HG03066 (cell line): Measurements from ENCODE around the gene NSFL1C.

Experiments used
- ATAC-seq: cut with Tn5 transposase; IDR thresholded peaks from one replicate; pipeline ENCODE4 v1.9.1; 2021; ENCODE audit warnings: low read depth; ENCODE audit not compliant: unreplicated experiment

The NSFL1C gene

DNA sequence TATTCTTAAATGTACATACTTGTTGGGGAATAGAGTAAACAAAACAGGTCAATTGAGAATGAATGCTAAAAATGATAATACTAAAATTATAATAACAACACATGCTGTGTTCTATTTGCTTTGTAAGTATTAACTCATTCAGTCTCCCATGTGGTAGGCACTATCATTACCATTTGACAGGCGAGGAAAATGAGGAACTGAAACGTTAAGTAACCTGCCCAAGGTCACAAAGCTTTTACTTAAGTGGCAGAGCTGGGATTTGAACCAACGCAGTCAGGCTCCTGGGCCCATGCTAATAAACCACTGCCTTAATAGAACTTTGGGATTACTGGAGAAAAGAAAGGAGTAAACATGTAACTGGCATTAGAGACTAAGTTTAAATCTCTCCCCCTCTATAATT, 3.8 kb downstream of the NSFL1C start:
- ATAC-seq = no peak

DNA sequence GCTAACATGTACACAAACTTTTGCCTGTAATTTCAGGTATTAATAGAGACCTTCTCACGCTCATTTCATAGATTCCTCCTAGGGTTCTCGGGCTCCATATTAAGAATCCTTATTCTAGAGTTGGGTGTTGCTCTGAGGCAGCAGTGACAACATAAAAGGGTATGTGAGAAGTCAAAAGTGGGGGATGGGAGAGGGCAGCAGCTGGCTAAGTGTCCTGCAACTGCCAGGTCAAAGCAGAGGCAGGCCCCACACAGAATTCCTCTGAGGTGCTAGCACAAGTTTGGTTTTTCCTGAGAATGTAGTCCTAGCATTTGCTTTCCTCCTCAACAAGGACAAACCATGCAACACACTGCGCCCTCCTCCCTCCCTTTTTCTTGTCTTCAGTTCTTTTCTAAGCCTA, 4.6 kb downstream of the NSFL1C start:
- ATAC-seq = no peak

DNA sequence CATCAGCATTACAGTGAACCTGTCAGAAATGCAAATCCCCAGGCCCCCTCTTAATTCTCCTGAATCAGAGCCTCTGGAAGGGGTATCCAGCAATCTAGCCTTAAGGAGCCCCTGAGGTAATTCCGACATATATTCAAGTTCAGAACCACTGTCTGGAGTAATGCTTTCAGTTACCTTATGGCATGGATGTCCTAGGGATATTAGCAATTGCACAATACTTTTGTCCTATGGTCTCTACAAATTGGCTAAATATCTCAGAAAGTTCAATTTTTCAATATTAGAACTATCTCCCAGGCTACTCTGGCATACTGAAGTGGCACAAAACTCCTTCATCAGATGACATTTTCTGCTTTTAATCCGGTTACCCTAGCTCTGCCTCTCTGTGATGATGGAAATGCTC, 6.4 kb downstream of the NSFL1C start:
- no peak for ATAC-seq

DNA sequence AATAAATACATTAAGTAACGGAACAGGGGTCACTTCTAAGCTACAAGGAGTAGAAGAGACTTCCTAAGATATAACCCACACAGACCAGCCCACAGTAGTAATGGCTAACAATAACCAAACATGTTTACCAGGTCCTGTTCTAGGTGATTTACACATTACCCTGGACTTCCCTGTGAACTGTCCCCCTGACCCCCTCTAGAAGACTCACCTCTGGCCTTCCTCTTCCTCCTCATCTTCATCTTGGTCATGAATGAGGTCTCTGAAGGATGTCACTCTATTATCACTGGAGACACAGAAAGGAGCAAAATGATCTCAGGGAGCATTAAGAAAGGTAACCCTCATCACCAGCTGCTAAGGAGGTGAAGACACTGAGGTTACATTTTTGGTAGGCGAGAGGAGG, 8.7 kb downstream of the NSFL1C start:
- ATAC-seq = no peak

DNA sequence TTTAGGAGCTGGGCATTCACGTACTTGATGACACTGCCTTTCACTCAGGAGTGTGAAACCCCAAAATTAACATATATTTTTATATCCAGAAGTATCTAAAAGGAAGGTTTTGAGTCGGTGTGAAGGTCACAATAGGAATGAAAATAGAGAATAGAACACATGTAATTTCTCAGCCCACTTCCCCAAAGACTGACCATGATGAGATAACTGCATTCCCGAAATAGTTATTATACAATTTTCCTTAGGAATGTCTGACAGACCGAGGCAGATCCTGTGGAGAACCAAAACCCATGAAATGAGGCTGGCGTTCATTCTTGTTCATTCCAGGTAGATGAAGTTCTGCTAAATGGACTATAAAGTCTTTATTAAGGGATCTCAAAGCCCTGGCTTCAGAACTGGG, 10.3 kb downstream of the NSFL1C start:
- ATAC-seq = no peak

DNA sequence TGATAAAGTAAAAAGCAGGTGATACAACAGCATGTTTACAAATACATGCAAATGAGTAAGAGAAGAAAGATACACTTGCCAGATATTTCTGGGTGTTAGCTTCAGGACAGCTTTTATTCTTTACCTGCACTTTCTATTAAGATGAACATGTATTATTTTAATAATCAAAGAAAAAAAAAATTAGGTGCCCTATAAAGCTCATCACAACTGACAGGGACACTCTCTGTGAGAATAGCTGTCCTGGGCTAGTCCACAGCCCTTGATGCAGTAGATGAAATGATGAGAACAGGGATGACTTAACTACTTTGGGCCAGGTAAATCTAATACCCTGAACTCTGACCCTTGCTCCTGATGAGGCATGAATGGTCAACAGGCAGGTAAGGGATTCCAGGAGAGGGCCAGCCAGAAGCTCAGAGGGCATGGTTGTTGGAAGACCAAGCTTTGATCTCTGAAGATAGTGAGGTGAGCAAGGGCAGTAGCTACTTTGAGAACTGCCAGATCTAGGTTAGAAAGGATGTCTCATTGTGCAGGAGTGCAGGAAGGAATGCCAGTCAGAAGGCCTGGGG, 15.6 kb downstream of the NSFL1C start:
- no peak for ATAC-seq

DNA sequence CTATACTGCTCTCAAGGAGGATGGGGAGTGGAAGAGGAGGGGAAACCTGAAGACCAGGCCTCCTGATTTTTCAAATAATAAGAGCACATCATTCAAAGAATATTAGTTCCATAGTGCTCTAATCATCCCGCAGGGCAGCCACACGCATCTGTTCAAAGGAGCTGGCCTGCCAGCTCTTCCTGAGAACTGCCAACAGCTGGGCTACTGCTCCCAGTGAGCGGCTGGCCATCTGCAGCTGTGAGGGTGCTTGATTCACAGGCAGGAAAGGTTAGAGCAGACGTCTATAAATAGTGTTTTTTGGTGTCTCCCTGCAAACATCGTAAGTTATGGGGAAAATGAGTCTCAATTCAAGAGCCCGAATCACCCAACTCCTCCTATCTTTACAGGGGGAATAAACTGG, 17.3 kb downstream of the NSFL1C start:
- no peak for ATAC-seq

DNA sequence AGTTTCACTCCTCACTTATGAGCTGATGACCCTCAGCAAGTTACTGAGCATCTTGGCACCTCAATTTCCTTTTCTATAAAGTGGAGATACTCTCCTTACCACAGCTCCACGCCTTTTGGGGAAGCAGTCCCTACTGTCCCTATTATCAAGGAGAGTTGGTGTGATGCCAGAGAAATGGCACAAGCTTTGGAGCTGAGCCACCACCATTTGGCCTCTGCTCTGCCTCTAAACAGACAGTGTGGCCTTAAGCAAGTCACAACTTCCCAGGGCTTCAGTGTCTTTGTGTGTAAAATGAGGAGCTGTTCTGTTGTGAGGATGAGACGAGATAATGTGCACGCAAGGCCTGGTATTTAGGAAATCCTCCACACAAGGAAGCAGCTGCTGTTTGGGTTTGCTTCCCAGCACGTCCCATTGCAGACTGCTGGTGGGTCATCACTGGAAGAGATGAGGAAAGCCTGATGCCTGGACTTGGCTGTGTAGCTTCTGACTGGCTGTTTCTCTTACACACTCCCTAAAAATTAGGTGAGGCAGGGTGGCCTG, 18.5 kb downstream of the NSFL1C start:
- ATAC-seq = no peak

DNA sequence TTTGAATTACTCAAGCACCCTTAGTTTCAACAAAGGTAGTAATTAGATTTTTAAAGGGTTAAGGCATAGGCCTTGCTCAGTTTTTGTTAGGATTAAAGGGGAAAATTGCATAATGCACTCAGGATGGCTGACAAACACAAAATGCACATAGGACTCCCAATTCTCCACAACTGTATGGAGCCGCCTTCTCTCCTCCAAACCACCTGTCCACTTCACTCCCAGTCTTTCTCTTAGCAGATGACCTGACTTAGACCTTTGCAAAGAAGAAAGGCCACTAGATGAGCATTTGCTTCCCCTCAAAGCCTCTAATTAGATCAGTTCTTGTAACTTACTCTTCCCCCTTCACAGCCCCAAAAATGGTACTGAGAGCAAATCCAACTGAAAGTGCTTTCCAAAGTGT, 20.1 kb downstream of the NSFL1C start:
- ATAC-seq = no peak

DNA sequence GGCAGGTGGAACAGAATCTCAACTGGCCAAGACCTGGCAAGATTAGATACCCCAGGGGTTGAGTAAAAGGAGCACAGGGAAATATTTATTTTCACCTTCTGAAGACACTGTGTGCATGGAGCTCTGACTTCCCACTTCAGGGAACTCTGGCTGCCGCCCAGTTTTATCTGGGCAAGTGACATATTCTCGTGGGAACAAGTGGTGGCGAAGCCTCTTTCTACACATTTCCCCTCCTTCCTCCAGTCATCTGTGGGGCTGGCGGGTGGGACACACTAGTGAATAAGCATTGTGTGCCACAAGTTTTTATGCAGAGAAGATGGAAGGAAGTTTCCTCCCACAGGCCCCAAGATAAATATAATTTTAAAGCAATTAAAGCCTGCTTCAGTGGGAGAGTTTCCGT, 23.6 kb downstream of the NSFL1C start:
- no peak for ATAC-seq

DNA sequence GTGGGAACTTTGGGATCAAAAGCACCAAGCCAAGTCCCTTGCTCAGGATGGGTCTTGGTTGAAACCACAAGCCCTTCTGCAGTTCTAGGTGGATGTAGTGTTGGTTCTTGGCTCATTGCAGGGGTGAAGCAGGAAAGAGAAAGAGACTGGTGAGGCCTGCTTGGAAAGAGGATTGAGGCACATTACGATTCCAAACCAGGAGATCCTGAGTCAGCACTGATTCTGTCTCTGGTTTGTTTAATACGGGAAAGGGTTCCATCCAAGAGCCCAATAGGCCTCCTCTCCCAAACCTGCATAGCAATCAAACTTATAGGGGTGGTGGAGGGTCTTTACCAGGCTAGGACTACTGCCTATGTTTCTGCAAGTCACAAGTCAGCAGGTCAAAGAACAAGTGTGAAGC, 24.3 kb downstream of the NSFL1C start:
- no peak for ATAC-seq

DNA sequence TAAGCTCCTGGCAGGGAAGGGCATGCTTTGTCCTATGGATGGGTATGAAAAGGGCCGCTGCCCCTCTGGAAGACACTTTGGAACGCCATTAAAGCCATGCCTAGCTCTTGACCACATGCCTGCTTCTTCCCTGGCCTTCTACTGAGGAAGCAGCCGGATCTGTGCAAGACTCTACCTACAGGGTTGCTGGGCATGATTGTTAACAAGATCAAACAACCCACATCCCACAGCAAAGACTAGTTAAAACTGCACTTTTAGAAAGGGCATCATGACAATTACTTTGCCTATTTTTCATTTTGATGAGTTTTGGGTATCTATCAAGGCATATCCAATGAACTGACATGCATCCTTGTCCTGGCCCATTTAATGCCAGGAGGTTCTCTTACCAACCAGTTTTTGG, 25.5 kb downstream of the NSFL1C start:
- ATAC-seq = no peak

DNA sequence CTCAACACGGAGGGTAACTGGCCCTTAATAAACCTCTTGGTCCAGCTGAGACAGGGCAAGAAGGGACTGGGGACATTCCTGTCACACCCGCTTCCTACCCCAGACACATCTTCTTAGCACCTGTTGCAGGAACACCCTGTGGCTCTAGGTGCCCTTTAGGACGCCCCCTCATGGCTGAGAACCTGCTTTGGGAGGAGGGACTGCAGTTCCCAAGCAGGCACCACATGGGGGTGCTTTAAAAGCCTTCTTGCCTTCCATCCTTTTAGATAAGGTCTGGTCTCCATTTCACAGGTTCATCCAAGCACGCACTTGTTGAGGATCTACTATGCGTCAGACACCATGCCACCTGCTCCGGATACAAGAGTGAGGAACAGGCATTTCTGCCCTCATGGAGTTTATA, 26.6 kb downstream of the NSFL1C start:
- ATAC-seq = no peak

DNA sequence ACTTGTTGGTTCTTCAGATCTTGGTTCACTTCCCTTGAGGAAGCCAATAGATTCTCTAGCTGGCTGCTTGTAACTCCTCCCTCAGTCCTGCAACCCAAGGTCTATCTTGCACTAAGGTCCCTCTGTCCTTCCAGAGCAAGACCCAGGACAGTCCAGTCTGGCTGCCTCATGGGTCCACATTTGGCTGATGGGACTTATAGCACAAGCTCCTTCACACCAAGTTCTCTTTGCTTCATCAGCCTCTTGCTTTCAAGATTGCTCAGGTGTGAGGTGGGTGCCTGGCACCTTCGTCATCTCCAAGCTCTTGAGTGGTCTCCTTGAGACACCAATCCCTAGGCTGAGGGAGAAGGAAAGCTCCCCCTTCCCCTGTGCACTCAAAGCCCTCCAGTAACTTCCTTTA, 28.3 kb downstream of the NSFL1C start:
- no peak for ATAC-seq

DNA sequence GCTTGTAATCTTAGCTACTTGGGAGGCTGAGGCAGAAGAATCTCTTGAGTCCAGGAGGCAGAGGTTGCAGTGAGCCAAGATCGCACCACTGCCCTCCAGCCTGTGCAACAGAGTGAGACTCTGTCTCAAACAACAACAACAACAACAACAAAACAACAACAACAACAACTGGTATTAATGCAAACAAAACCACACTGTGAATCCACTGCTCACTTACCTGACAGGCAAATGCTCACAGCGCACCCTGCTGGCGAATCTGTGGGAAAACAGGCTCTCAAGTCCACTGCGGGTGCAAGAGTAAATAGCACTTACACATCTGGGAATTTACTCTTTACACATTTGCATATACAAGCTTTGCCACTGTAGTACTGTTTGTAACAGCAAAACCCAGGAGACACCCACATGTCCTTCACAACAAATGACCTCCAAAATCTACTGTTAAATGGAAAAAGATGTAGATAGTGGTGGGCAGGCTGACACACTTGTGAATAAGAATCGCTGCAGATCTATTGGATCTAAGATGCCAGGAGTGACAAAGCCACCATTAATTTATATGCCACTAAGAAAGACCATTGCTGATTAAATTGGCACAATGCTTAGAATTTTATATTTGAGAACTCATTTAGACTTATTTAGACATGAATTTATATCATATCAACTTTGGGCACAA, 29.3 kb downstream of the NSFL1C start:
- ATAC-seq = no peak

DNA sequence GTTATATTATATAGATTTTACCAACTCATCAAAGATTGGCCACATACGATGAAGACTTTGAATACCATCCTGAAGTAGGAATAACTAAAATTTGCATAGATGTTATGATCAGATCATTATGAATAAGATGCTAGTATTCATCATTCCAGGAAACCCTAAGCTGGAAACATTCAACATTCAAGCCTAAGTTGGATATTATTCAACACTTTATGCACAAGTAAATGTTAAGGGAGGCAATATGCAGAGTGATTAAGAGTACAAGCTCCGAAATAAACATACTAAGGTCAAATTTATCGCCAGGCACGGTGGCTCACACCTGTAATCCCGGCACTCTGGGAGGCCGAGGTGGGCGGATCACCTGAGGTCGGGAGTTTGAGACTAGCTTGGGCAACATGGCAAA, 30.4 kb downstream of the NSFL1C start:
- no peak for ATAC-seq

DNA sequence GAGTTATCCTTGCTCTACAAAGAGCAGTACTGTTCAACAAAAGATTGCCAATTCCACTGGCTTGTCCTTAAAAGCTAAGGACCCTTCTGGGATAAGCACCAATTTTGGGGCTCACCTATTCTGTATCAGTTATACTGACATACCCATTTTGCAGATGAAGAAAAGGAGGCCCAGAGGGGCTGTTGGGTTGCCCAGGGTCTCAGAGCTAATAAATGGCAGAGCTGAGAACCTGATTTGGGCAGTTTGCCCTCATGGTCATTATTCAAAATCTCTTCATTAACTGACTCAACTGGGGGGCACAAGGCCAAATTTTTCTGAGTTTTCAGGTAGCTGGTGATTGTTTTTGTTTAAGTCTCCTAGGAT, 31.3 kb downstream of the NSFL1C start:
- ATAC-seq = no peak

DNA sequence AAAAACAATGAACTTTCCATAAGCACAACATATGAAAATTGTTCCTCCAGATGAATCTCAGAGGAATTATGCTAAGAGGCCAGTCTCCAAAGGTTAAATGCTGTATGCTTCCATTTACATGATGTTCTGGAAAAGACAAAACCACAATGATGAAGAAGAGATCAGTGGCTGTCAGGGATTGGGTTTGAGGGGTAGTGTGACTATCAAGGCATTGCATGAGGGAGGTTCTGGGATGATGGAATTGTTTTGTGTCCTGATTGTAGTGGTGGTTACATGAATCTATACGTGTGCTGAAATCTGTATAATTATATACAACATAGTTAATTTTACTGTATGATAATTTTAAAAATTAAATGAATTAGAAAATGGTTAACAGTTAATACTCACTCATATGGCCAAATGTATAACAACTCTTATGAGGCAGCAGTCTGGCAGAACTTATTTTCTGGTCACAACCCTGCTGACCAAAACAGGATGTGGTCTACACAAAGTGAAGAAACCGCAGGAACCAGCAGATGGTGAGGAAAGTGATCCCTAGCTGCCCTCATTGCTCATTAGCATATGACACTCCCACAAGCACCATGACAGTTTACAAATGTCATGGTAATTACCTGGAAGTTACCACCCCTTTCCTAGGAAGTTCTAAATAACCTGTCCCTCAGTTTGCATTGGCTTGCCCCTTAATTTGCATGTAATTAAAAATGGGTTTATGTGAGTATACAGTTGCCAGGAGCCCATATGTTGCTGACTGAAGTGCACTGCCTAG, 31.9 kb downstream of the NSFL1C start:
- peak; percentile 95 for ATAC-seq

DNA sequence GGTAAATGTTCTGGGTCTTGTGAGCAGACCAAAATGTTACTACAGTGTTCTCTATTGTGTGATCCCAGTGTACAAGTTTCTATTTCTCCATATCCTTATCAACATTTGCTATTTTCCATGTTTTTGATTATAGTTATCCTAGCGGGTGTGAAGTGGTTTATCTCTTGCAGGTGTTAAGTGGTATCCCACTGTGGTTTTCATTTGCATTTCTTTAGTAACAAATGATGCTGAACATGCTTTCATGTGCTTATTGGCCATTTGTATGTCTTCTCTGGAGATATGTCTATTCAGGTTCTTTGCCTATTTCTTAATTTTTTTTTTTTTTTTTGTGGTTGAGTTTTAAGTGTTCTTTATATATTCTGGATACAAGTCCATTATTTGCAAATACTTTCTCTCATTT, 35.5 kb downstream of the NSFL1C start:
- no peak for ATAC-seq

DNA sequence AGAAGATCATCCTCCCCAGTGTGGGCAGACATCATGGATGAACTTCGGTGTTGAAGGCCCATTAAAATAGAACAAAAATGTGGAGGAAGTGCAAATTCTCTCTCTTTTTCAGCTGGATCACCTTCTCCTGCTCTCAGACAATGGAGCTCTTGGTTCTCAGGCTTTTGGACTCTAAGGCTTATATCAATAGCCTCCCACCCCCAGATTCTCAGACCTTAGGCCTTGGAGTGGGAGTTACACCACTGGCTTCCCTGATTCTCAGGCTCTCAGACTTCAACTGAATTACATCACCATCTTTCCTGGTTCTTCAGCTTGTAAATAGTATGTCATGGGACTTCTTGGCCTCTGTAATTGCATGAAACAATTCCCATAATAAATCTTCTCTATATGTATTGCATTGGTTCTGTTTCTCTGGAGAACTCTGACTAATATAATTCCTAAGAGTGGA, 36.6 kb downstream of the NSFL1C start:
- no peak for ATAC-seq

DNA sequence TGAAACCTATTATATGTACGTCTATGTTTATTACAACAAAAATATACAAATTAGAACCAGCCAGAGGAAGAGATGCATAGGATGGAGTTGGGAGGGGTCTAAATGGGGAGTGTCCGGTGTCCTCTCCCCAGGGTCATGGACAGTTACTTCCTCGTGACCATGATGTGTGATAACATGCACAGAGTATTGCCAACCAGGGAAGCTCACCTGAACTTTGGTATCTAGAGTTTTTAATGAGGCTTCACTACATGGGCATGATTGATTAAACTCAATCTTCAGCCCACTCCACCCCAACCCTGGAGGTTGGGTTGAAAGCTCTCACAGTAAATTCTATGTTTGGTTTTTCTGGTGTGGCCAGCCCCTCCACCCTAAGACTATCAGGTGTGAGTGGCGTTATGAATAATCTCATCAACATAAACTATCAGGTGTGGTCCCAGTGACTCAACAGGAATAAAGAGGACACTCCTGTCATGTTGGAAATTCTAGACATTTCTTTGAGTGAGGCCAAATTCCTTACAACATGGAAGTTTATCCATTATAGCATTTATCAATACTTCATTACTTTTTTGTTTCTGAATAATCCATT, 37.4 kb downstream of the NSFL1C start:
- no peak for ATAC-seq
